Hepatocyte (in vitro differentiated cells): ENCODE data around the gene TRIM37. TPM values are rescaled to one million over a fixed set of nuclear protein-coding genes. Genes with fewer than 3 reads are reported as not detected.

ENCODE experiments used
- DNase-seq: peaks from one replicate; pipeline ENCODE4 v3.0.0-alpha.2; 2016; ENCODE audit warnings: low spot score
- H2AFZ ChIP-seq: fragments of 200-600 bp; sonication (generic); 2 replicates; pipeline ENCODE4 v1.6.0; 2016; ENCODE audit warnings: antibody characterized with exemption, mild to moderate bottlenecking
- H3K27ac ChIP-seq: fragments of 200-600 bp; sonication (generic); 2 replicates; pipeline ENCODE4 v1.5.1; 2016; ENCODE audit warnings: mild to moderate bottlenecking
- H3K27me3 ChIP-seq: fragments of 200-600 bp; sonication (generic); 2 replicates; pipeline ENCODE4 v1.6.1; 2016
- H3K36me3 ChIP-seq: fragments of 200-600 bp; sonication (generic); replicated peaks from 2 replicates; pipeline ENCODE4 v1.5.1; 2016; ENCODE audit warnings: low read depth; ENCODE audit not compliant: insufficient read depth
- H3K4me1 ChIP-seq: fragments of 200-600 bp; sonication (generic); 2 replicates; pipeline ENCODE4 v1.5.1; 2016; ENCODE audit warnings: mild to moderate bottlenecking, moderate library complexity; ENCODE audit not compliant: insufficient read depth
- H3K4me2 ChIP-seq: fragments of 200-600 bp; sonication (generic); 2 replicates; pipeline ENCODE4 v1.6.0; 2016
- H3K4me3 ChIP-seq: fragments of 200-600 bp; sonication (generic); 2 replicates; pipeline ENCODE4 v1.5.1; 2016; ENCODE audit warnings: mild to moderate bottlenecking
- H3K79me2 ChIP-seq: fragments of 200-600 bp; sonication (generic); 2 replicates; pipeline ENCODE4 v1.6.0; 2017; ENCODE audit warnings: mild to moderate bottlenecking
- H3K9me2 ChIP-seq: fragments of 200-600 bp; sonication (generic); replicated peaks from 2 replicates; pipeline ENCODE4 v1.6.0; 2017; ENCODE audit warnings: mild to moderate bottlenecking; ENCODE audit not compliant: insufficient read depth
- H3K9me3 ChIP-seq: fragments of 200-600 bp; sonication (generic); 2 replicates; pipeline ENCODE4 v1.5.1; 2016; ENCODE audit warnings: low read depth, mild to moderate bottlenecking
- H4K20me1 ChIP-seq: fragments of 200-600 bp; sonication (generic); 2 replicates; pipeline ENCODE4 v1.6.0; 2016; ENCODE audit warnings: mild to moderate bottlenecking; ENCODE audit not compliant: insufficient read depth, poor library complexity, severe bottlenecking
- EZH2 ChIP-seq: fragments of 200-600 bp; sonication (generic); IDR thresholded peaks from 2 replicates; pipeline ENCODE4 v1.6.1; 2016; ENCODE audit warnings: antibody characterized with exemption, mild to moderate bottlenecking, borderline replicate concordance
- EZH2phosphoT487 ChIP-seq: fragments of 200-600 bp; sonication (generic); IDR thresholded peaks from one replicate; pipeline ENCODE4 v1.6.1; 2018; ENCODE audit warnings: antibody characterized with exemption, mild to moderate bottlenecking, low read depth, moderate library complexity; ENCODE audit not compliant: unreplicated experiment, severe bottlenecking
- WGBS: methylation state at CpG from one replicate; pipeline ENCODE4 v1.1.6; 2016; ENCODE audit warnings: low lambda C conversion rate; ENCODE audit errors: missing lambda C conversion rate; 5-methylcytosine and 5-hydroxymethylcytosine counted together
- polyA plus RNA-seq: library from polyadenylated mRNA; unstranded; fragments of >200 nt; fragmentation: Nextera tagmentation; extraction: Ambion mirVana; gene quantifications from 2 replicates; pipeline ENCODE4 v1.2.1, GENCODE V29; 2016
- total RNA-seq: library from RNA; depleted of rRNA; stranded (reverse); fragments of >200 nt; gene quantifications from 2 replicates; pipeline ENCODE4 v1.2.3, GENCODE V29; 2014
- TF ChIP-seq, protein P1 (sequence below): fragments of 200-600 bp; sonication (generic); IDR thresholded peaks from 2 replicates; pipeline ENCODE4 v1.5.1; 2016; ENCODE audit warnings: antibody characterized with exemption, mild to moderate bottlenecking; ENCODE audit not compliant: poor library complexity

Gene TRIM37
- total and polyA plus RNA-seq, 2 experiments from 2014 or later = 9.7 to 20.3 TPM

DNA sequence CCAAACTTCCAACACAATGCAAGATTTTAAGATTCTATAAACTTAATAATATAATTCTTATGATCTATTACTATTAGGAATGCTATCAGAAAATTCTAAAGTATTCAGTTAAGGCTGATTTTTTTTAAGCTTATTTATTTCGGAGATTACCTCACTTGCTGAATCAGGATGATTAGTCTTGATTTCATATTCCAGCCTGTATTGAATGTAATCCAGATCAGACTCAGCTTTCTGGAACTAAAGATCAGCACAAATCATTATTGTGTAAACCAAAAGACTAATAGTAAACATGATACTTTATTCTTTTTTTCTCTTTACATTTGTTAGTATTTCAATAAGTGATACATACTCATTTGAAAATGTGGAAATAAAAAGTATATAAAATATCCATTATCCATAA, 24.5 kb upstream of the TRIM37 start:
- Histone ChIP-seq H3K4me3 (no peak overlapping the region), H3K9me2 (no peaks in the 10 kb centered on the region), H3K36me3 (no peaks in the 10 kb centered on the region), H2AFZ (no peak overlapping the region), H3K9me3 (no peaks in the 10 kb centered on the region), H3K4me1 (no peaks in the 10 kb centered on the region), H3K27me3 (no peaks in the 10 kb centered on the region), H4K20me1 (no peaks in the 10 kb centered on the region), H3K27ac (no peak overlapping the region), H3K4me2 (no peak overlapping the region), H3K79me2 (peaks cover 62% of the 10 kb centered on the region)
- DNase-seq = no peak
- 92% methylated on average over 1 of the region's 1 CpG for WGBS
- no peak for TF ChIP-seq EZH2phosphoT487
- TF ChIP-seq EZH2 = no peak
- TF ChIP-seq, protein P1, sequence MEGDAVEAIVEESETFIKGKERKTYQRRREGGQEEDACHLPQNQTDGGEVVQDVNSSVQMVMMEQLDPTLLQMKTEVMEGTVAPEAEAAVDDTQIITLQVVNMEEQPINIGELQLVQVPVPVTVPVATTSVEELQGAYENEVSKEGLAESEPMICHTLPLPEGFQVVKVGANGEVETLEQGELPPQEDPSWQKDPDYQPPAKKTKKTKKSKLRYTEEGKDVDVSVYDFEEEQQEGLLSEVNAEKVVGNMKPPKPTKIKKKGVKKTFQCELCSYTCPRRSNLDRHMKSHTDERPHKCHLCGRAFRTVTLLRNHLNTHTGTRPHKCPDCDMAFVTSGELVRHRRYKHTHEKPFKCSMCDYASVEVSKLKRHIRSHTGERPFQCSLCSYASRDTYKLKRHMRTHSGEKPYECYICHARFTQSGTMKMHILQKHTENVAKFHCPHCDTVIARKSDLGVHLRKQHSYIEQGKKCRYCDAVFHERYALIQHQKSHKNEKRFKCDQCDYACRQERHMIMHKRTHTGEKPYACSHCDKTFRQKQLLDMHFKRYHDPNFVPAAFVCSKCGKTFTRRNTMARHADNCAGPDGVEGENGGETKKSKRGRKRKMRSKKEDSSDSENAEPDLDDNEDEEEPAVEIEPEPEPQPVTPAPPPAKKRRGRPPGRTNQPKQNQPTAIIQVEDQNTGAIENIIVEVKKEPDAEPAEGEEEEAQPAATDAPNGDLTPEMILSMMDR = no peak

DNA sequence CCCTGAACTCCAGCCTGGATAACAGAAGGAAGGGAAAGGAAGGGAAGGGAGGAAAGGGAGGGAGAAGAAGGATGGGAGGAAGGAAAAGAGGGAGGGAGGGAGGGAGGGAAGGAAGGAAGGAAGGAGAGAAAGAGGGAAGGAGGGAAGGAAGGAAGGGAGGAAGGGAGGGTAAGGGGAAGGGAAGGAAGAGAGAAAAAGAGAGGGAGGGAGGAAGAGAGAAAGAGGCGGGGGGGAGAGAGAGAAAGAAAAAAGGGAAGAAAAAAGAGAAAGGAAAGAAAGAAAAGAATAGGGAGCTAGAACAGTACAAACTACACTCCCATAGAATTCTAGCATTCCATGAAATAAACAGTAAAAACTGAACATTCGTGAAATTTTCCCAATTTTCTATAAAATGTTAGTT, 23.1 kb upstream of the TRIM37 start:
- Histone ChIP-seq H3K79me2 (peaks cover 57% of the 10 kb centered on the region), H3K4me3 (no peak overlapping the region), H3K27me3 (no peaks in the 10 kb centered on the region), H3K9me3 (no peaks in the 10 kb centered on the region), H3K4me1 (no peaks in the 10 kb centered on the region), H3K36me3 (no peaks in the 10 kb centered on the region), H4K20me1 (no peaks in the 10 kb centered on the region), H3K9me2 (no peaks in the 10 kb centered on the region), H3K27ac (no peak overlapping the region), H2AFZ (no peak overlapping the region), H3K4me2 (no peak overlapping the region)
- DNase-seq = no peak
- 100% methylated on average over 1 of the region's 2 CpGs for WGBS
- TF ChIP-seq EZH2 (no peak), EZH2phosphoT487 (no peak)
- TF ChIP-seq, protein P1 = no peak

DNA sequence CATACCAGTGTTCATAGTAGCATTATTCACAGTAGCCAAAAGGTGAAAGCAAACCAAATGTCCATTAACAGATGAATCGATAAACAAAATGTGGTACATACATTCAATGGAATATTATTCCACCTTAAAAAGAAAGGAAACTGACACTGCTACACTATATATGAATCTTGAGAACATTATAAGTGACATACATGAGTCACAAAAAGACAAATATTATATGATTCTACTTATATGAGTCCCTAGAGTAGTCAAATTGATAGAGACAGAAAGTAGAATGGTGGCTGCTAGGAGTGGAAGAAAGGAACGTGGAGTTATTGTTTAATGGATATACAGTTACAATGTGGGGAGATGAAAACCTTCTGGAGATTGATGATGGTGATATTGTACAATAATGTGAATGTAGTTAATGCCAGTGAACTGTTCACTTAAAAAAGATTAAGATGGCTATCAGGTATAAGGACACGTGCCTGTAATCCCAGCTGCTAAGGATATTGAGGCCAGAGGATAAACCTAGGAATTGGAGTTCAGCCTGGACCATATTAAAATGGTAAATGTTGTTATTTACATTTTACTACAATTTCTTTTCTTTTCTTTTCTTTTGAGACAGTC, 20.2 kb upstream of the TRIM37 start:
- Histone ChIP-seq H2AFZ (no peak overlapping the region), H3K36me3 (no peaks in the 10 kb centered on the region), H4K20me1 (no peaks in the 10 kb centered on the region), H3K27ac (no peak overlapping the region), H3K9me3 (no peaks in the 10 kb centered on the region), H3K4me3 (no peak overlapping the region), H3K9me2 (no peaks in the 10 kb centered on the region), H3K4me1 (no peaks in the 10 kb centered on the region), H3K79me2 (peaks cover 36% of the 10 kb centered on the region), H3K4me2 (no peak overlapping the region), H3K27me3 (no peaks in the 10 kb centered on the region)
- DNase-seq = no peak
- WGBS = 79% methylated on average over 3 of the region's 3 CpGs
- TF ChIP-seq, protein P1 = no peak
- TF ChIP-seq EZH2phosphoT487 = no peak
- TF ChIP-seq EZH2 = no peak
